HEK293T (cell line): ENCODE data around the gene HTR2B.

Experiments
- CTCF ChIA-PET: fragments of 350-600 bp; formaldehyde crosslinking; extraction: SDS; loops from one replicate; lab custom pipeline; 2021; ENCODE audit warnings: antibody characterized with exemption, inconsistent platforms; lab: Yijun Ruan, JAX
- POLR2A ChIA-PET: fragments of 350-600 bp; formaldehyde crosslinking; extraction: SDS; loops from one replicate; lab custom pipeline; 2020; ENCODE audit warnings: antibody characterized with exemption, inconsistent platforms; lab: Yijun Ruan, JAX
- DNase-seq: peaks from one replicate; pipeline ENCODE4 v3.0.0; 2012; ENCODE audit warnings: mixed read lengths; ENCODE audit errors: extremely low spot score
- BHLHE40 ChIP-seq: fragments of 450-650 bp; IDR thresholded peaks from 2 replicates; pipeline ENCODE4 v1.6.1; 2016; ENCODE audit warnings: mild to moderate bottlenecking, moderate library complexity, borderline replicate concordance
- ELF4 ChIP-seq: fragments of 450-650 bp; IDR thresholded peaks from 2 replicates; pipeline ENCODE4 v1.6.1; 2017; ENCODE audit warnings: antibody characterized with exemption
- FOXM1 ChIP-seq: fragments of 450-650 bp; IDR thresholded peaks from 2 replicates; pipeline ENCODE4 v1.6.1; 2017; ENCODE audit warnings: mild to moderate bottlenecking, borderline replicate concordance
- HDGF ChIP-seq: fragments of 450-650 bp; IDR thresholded peaks from 2 replicates; pipeline ENCODE4 v1.6.1; 2017; ENCODE audit warnings: antibody characterized with exemption, borderline replicate concordance
- LEF1 ChIP-seq: fragments of 450-650 bp; IDR thresholded peaks from 2 replicates; pipeline ENCODE4 v1.6.1; 2017; ENCODE audit warnings: mild to moderate bottlenecking, borderline replicate concordance
- NFRKB ChIP-seq: fragments of 450-650 bp; IDR thresholded peaks from 2 replicates; pipeline ENCODE4 v1.6.1; 2016; ENCODE audit warnings: mild to moderate bottlenecking, moderate library complexity
- PKNOX1 ChIP-seq: fragments of 450-650 bp; IDR thresholded peaks from 2 replicates; pipeline ENCODE4 v1.6.1; 2016
- SP1 ChIP-seq: fragments of 450-650 bp; IDR thresholded peaks from 2 replicates; pipeline ENCODE4 v1.6.1; 2017
- SUZ12 ChIP-seq: fragments of 450-650 bp; IDR thresholded peaks from 2 replicates; pipeline ENCODE4 v1.6.1; 2016; ENCODE audit warnings: mild to moderate bottlenecking

HTR2B gene

GRCh38 chr2:231062776-231063175 is 62.1 kb downstream of the HTR2B start:
- no peak for TF ChIP-seq HDGF
- TF ChIP-seq SUZ12, result no peak
- TF ChIP-seq NFRKB, result no peak
- TF ChIP-seq LEF1, result no peak
- TF ChIP-seq PKNOX1, result no peak
- no peak for TF ChIP-seq ELF4
- no peak for TF ChIP-seq BHLHE40
- no peak for TF ChIP-seq FOXM1
- CTCF ChIA-PET, result interaction anchor here (1.2 kb wide), 1 partner anchor 10 kb away, joined by 3 read pairs; no protein-coding TSS in a partner anchor

GRCh38 chr2:231059756-231060155 is 65.1 kb downstream of the HTR2B start:
- ChIA-PET CTCF (no interaction called here), POLR2A (no interaction called here)
- no peak for DNase-seq
- TF ChIP-seq SP1, result no peak
- no peak for TF ChIP-seq FOXM1

More at GRCh38 chr2:231062776-231063175, 62.1 kb downstream of the HTR2B start:
- POLR2A ChIA-PET, result no interaction called here
- DNase-seq, result no peak

GRCh38 chr2:231058761-231059550 is 65.9 kb downstream of the HTR2B start:
- POLR2A ChIA-PET, result no interaction called here
- CTCF ChIA-PET, result interaction anchor here (0.6 to 1.1 kb wide), 3 partner anchors 176 to 389 kb away, joined by 3 to 4 read pairs (median 3); no protein-coding TSS in a partner anchor
- TF ChIP-seq FOXM1, result no peak
- no peak for TF ChIP-seq SP1
- TF ChIP-seq HDGF, result no peak

More at GRCh38 chr2:231058761-231059550, 65.9 kb downstream of the HTR2B start:
- DNase-seq, result no peak
